Activated CD4-positive, alpha-beta T cell treated with anti-CD3 and anti-CD28 coated beads for 24 hours (primary cell): Measurements from ENCODE around the gene SLC35A5.
"Not testable (repeated sequence)": the region's sequence is repeated elsewhere in the genome, so short reads cannot be mapped to it uniquely, and the experiment has no call there.

Source experiments
- DNase-seq, 2 donors: peaks; one replicate each; pipeline ENCODE4 v3.0.0-alpha.2; 2020; ENCODE audit warnings: low read depth in 2 of 2

The SLC35A5 gene

DNA sequence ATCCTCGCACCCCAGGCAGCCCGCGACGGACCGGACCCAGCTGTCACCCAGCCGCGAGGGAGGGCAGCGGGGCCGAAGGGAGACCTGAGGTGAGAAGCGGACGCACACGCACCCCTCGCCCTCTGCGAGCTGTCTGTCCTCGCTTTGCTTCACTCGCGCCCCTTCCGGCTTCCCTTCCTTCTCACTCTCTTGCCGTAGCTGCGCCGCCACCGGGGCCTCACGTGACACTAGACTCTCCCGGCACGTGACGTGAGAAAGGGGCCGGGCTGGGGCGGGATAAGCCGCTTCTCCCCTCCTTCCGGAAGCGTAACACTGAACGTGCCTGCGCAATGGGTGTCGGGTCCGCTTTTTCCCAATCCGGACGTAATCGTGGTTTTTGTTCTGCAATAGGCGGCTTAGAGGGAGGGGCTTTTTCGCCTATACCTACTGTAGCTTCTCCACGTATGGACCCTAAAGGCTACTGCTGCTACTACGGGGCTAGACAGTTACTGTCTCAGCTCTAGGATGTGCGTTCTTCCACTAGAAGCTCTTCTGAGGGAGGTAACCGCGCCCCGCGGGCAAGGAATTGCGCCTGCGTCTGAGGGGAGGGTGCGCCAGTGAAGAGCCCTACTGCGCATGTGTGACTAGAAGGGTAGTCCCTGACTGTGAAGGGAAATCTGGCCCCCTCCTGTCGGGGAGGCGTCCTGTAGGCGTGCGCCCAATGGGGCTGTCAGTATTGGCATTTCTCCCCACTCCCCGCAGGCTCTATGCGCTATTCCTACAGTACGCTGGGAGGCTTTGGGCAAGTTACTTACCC, at the start of gene SLC35A5, which contains the start of gene ATG3:
SLC35A5 (plus strand) TSS at position 312 of the 796 bp plus-strand sequence. CDS start 1,359 bp downstream, outside the sequence.
ATG3 (minus strand) TSS at position 229 of the 796 bp plus-strand sequence. CDS start 434 bp downstream, outside the sequence.
- peak; percentile 94 to 96 for DNase-seq

GRCh38 chr3:112512320-112512719, 49.5 kb upstream of the SLC35A5 start:
- DNase-seq, result no peak

DNA sequence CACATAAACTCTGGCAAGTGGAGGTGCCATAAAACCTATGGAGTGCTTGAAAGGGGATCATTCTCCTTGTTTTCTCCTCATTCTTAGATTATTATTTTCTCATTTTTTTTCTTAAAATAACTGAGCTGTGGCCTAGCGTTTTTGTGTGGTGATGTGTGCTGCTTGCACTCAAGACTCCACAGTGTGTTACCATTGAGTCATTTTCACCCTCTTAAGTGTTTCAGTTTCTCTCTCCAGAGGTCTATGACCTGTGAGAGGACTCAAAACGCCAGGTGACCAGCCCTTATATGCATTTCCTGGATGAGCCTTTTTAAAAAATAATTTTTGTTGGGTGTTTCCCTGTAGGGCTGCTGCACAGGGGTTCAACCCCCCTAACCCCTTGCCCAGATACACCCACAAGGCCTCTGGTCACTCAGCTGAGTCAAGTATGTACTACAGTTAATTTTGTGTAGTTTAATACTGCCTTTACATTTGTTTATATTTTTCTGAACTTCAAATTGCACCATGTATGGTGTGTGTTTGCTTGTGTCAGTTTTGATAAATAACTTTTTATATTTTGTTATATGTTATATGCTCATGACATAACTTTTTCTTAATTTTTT, 47.2 kb upstream of the SLC35A5 start:
- DNase-seq, result no peak

- not testable (repeated sequence) for DNase-seq
Observed at GRCh38 chr3:112518970-112519369, 42.9 kb upstream of the SLC35A5 start.

GRCh38 chr3:112519424-112520001, 42.3 kb upstream of the SLC35A5 start:
- DNase-seq, result no peak

- DNase-seq, result not testable (repeated sequence)
Observed at GRCh38 chr3:112524127-112524526, 37.7 kb upstream of the SLC35A5 start.

DNA sequence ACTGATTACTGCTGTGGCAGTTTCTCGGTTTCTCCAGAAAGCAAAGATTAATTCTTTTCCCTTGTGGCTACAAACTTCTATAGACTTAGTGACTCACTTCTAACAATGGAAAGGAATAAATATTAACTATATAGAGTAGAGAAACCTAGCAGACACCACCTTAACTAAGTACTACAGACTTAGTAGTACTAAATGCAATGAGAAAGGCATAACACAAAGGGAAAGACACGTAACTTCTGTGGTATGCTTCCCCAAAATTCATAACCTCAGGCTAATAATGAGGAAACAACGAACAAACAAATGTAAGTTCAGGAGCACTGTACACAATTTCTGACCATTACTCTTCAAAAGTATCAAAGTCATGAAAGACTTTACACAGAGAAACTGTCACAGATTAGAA, 31.3 kb upstream of the SLC35A5 start:
- DNase-seq, result no peak

GRCh38 chr3:112531358-112531781, 30.5 kb upstream of the SLC35A5 start:
- no peak for DNase-seq

DNA sequence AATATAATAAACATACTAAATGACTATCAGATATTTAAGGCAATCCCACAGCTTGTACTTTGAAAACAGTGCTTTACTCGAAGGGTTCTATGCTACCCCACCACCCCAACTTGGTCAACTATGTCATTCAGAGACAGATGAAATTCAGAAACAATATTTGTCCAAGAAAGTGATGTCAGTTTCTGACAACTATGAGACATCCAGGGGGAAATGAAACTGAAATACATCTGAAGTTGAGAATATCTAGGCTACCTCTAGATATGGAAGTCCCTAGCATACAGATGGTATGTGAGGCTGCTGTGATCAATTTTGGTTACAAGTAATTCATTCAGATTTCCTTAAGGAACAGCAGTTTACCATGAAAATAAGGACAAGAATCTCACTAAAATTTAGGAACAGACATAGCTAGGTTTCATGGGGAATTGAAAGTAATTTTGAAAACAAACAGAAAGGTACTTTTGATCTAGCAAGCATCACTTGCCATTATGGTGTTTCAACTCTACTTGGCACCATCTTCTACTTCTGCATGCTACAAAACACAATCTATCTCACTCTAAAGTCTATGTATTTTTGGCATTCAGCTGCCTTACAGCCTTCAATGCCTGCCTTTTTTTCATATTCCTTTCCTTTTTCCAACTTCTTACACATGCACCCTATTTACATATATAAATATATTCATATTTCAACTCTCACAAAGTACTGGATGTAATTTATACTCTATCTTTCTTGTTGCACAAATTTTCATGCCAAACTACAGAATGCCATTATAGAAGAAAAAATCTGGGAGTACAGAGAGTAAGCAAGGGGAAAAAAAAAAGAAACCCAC, 21.8 kb upstream of the SLC35A5 start:
- no peak for DNase-seq

DNA sequence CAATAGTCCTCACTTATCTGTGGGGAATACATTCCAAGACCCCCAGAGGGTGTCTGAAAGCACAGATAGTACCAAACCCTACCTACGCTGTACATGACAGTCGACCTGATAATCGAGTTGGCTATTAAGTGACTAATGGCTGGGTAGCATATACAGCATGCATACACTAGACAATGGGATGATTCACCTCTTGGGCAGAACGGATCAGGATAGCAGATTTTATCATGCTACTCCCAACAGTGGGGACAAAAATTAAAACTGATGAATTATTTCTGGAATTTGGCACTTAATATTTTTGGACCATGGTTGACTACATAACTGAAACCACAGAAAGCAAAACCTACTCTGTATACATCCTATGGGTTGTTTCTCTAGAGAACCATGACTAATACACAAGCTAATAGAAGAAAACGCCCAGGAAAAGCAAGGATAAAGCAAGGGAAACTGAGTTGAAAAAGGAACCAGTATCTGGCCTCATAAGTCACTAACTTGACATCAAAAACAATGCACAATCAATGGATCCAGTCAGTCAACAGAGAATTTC, 15.6 kb upstream of the SLC35A5 start:
- DNase-seq, result no peak

DNA sequence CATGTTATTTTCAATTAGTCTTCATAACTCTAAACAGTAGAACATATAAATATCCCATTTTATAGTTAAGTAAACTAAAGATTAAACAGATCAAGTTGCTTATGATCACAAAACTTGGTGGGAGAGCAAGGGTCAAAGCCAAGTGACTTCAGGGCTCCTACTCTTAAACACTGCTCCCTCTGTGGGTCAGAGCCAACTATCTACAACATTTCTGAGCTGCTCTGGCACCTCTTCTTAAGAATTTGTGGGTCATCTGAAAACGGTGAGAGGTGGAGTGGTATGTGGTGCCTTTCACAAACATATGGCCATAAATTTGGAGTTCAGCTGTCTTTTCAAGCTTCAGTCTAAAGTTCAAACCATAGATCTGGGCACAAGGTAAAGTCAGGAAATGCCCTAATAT, 11.0 kb upstream of the SLC35A5 start:
- DNase-seq, result no peak

- no peak for DNase-seq
Observed at GRCh38 chr3:112555535-112556170, 6.2 kb upstream of the SLC35A5 start.

- no peak for DNase-seq
Observed at GRCh38 chr3:112557976-112558375, 3.9 kb upstream of the SLC35A5 start.

GRCh38 chr3:112560307-112560706, 1.5 kb upstream of the SLC35A5 start:
- no peak for DNase-seq

GRCh38 chr3:112560721-112561483, 943 bp upstream of the SLC35A5 start:
- DNase-seq, result peak; percentile 47 to 56

- DNase-seq, result peak; percentile 69 to 70
Observed at GRCh38 chr3:112561484-112561733, 436 bp upstream of the SLC35A5 start.

DNA sequence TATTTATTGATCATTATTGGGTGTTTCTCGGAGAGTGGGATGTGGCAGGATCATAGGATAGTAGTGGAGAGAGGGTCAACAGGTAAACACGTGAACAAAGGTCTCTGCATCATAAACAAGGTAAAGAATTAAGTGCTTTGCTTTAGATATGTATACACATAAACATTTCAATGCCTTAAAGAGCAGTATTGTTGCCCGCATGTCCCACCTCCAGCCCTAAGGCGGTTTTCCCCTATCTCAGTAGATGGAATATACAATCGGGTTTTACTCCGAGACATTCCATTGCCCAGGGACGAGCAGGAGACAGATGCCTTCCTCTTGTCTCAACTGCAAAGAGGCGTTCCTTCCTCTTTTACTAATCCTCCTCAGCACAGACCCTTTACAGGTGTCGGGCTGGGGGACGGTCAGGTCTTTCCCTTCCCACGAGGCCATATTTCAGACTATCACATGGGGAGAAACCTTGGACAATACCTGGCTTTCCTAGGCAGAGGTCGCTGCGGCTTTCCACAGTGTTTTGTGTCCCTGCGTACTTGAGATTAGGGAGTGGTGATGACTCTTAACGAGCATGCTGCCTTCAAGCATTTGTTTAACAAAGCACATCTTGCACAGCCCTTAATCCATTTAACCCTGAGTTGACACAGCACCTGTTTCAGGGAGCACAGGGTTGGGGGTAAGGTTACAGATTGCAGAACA, 2.5 kb downstream of the SLC35A5 start:
- DNase-seq, result not testable (repeated sequence)

DNA sequence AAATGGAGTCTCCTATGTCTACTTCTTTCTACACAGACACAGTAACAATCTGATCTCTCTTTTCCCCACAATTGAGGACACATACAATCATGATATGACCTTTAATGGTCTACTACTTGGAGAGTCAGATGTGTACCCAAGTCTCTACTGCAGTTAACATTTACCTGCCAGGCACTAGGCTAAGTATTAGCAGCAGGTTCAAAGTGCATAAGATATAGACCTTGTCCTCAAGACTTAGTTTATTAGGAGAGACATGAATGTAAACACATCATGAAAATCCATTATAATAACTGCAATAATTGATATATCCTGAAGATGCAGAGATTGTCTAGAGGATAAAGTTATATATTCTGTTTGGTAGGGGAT, 3.1 kb downstream of the SLC35A5 start:
- no peak for DNase-seq

DNA sequence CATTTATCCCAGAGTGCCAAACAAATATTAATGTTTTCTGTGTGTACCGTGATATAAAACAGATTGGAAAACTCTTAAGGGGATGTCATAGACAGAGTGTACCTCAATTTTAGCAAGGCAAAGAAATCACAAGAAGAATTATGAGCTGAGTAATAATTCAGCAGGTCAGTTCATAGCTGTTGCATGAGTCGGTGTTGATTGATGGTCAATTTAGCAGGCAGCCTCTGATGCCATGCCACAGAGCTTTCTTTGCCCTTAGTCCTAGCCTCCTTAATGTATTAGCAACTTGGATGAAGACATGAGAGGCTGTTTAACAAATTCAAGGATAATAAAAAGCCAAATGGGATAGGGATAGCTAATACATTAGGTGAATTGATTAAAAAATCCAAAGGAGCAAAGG, 6.8 kb downstream of the SLC35A5 start:
- no peak for DNase-seq

- no peak for DNase-seq
Observed at GRCh38 chr3:112569265-112569664, 7.4 kb downstream of the SLC35A5 start.
